Vagina (tissue), 2 donors: Measurements from ENCODE around the gene TCF7L1. TPM values are rescaled to one million over a fixed set of nuclear protein-coding genes. Genes with fewer than 3 reads are reported as not detected.

Source experiments
- DNase-seq, 2 donors: peaks; one replicate each; pipeline ENCODE4 v3.0.0-alpha.2; 2017; ENCODE audit errors: extremely low spot score in 2 of 2
- H3K27ac ChIP-seq: fragments of 200-600 bp; sonication (generic); one replicate; pipeline ENCODE4 v1.5.1; 2019
- H3K27me3 ChIP-seq: fragments of 200-600 bp; sonication (generic); one replicate; pipeline ENCODE4 v1.5.1; 2019
- H3K36me3 ChIP-seq, 2 donors: fragments of 200-600 bp; sonication (generic); one replicate each; pipeline ENCODE4 v1.5.1; 2017 to 2019
- H3K4me1 ChIP-seq: fragments of 200-600 bp; sonication (generic); one replicate; pipeline ENCODE4 v1.5.1; 2019
- H3K4me3 ChIP-seq, 2 donors: fragments of 200-600 bp; sonication (generic); 1 replicate in 1 of 2; 2 replicates in 1 of 2; pipeline ENCODE4 v1.5.1; 2016 to 2019
- H3K9me3 ChIP-seq: fragments of 200-600 bp; sonication (generic); one replicate; pipeline ENCODE4 v1.5.1; 2019
- POLR2A ChIP-seq, 2 donors: fragments of 450-650 bp; IDR thresholded peaks; one replicate each; pipeline ENCODE4 v1.6.1; 2017; ENCODE audit warnings: antibody characterized with exemption in 2 of 2, mild to moderate bottlenecking in 2 of 2, moderate library complexity in 2 of 2
- POLR2AphosphoS5 ChIP-seq, 2 donors: sonication (generic); formaldehyde crosslinking; IDR thresholded peaks; one replicate each; pipeline ENCODE4 v1.9.0; 2017; ENCODE audit warnings: antibody characterized with exemption in 2 of 2, mild to moderate bottlenecking in 2 of 2, low read depth in 1 of 2; ENCODE audit not compliant: insufficient read depth in 1 of 2
- intact Hi-C: fragments of 100-400 bp; cut with DNase I; formaldehyde crosslinking; loops from one replicate; pipeline ENCODE4 v1.15.1; 2023
- total RNA-seq: library from RNA; depleted of rRNA; stranded (reverse); fragments of >200 nt; gene quantifications from one replicate; pipeline ENCODE4 v1.2.3, GENCODE V29; 2016
- TF ChIP-seq, protein P1 (sequence below), 3 experiments: fragments of 450-650 bp in 2 of 3; fragments of 200-600 bp in 1 of 3; sonication (generic) in 1 of 3; IDR thresholded peaks; one replicate each; pipeline ENCODE4 v1.5.1; 2017 to 2019; ENCODE audit warnings: antibody characterized with exemption in 3 of 3, mild to moderate bottlenecking in 2 of 3, moderate library complexity in 2 of 3

The TCF7L1 gene
- total RNA-seq, 1 donor from 2014 or later = 8.3 TPM

DNA sequence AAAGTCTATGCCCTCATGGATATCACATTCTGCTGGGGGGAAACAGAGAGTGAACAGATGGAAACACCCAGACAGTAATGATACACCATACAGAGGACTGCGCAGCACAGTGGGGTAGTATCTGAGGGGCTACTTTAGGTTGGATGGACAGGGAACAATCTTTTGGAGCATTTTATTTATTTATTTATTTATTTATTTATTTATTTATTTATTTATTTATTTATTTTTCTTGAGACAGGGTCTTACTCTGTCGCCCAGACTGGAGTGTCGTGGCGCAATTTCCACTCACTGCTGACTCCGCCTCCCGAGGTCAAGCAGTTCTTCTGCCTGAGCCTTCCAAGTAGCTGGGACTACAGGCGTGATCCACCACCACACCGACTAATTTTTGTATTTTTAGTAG is 105.4 kb downstream of the TCF7L1 start:
- Histone ChIP-seq H3K36me3 (no peaks in the 10 kb centered on the region), H3K4me3 (no peak overlapping the region), H3K9me3 (no peaks in the 10 kb centered on the region), H3K4me1 (peaks cover 23% of the 10 kb centered on the region), H3K27ac (no peak overlapping the region), H3K27me3 (no peaks in the 10 kb centered on the region)
- TF ChIP-seq, protein P1, sequence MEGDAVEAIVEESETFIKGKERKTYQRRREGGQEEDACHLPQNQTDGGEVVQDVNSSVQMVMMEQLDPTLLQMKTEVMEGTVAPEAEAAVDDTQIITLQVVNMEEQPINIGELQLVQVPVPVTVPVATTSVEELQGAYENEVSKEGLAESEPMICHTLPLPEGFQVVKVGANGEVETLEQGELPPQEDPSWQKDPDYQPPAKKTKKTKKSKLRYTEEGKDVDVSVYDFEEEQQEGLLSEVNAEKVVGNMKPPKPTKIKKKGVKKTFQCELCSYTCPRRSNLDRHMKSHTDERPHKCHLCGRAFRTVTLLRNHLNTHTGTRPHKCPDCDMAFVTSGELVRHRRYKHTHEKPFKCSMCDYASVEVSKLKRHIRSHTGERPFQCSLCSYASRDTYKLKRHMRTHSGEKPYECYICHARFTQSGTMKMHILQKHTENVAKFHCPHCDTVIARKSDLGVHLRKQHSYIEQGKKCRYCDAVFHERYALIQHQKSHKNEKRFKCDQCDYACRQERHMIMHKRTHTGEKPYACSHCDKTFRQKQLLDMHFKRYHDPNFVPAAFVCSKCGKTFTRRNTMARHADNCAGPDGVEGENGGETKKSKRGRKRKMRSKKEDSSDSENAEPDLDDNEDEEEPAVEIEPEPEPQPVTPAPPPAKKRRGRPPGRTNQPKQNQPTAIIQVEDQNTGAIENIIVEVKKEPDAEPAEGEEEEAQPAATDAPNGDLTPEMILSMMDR (IDR thresholded peaks at IDR 0.05) = no peak
- no peak for TF ChIP-seq POLR2AphosphoS5 (IDR thresholded peaks at IDR 0.05; ENCODE audit: insufficient read depth in 1 of 2, low read depth in 1 of 2)
- no peak for TF ChIP-seq POLR2A (IDR thresholded peaks at IDR 0.05)
- intact Hi-C loops = no loop called here
- DNase-seq = no peak

DNA sequence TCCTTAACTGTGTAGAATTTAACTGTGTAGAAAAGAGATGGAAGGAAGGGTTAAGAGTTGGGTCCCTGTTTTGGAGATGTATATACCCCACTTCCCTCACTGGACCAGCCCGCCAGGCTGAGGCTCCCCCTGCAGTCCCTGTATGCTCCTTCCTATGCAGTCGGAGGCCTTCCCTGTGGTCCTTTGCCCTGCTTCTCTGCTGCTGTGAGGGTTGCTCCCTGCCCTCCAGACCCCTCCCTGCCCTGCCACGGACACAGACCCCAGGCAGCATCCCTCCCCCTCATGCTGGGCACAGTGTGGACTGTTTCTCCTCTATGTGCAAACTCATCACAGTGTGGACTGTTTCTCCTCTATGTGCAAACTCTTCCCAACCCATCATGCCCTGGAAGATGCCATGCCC is 105.9 kb downstream of the TCF7L1 start:
- Histone ChIP-seq H3K36me3 (no peaks in the 10 kb centered on the region), H3K4me3 (no peak overlapping the region), H3K4me1 (peaks cover 23% of the 10 kb centered on the region), H3K9me3 (no peaks in the 10 kb centered on the region), H3K27ac (no peak overlapping the region), H3K27me3 (no peaks in the 10 kb centered on the region)
- intact Hi-C loops = no loop called here
- TF ChIP-seq, protein P1 (IDR thresholded peaks at IDR 0.05) = no peak
- TF ChIP-seq POLR2A (IDR thresholded peaks at IDR 0.05) (no peak), POLR2AphosphoS5 (IDR thresholded peaks at IDR 0.05; ENCODE audit: insufficient read depth in 1 of 2, low read depth in 1 of 2) (no peak)
- DNase-seq = no peak

DNA sequence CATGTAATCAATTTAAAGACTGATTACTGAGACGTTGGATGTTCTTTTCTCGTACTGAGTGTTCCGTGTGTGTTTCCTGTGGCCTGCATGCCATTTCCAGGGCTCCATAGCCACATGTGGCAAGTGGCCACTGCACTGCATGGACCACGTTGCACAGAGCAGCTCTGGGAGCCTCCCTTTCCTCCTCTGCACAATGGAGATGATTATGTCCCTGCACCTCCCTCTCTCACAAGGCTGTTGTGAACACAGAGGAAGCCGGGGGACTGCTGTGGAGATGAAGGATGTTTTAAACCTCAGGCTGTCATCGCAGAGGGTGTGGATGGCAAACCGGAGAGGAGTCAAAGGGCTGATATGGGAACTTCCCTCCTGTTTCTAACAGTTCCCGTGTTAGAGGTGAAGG is 106.9 kb downstream of the TCF7L1 start:
- no peak for DNase-seq
- intact Hi-C loops = no loop called here
- Histone ChIP-seq H3K9me3 (no peaks in the 10 kb centered on the region), H3K36me3 (no peaks in the 10 kb centered on the region), H3K27me3 (no peaks in the 10 kb centered on the region), H3K4me1 (peaks cover 31% of the 10 kb centered on the region), H3K4me3 (no peak overlapping the region), H3K27ac (no peak overlapping the region)
- TF ChIP-seq, protein P1 (IDR thresholded peaks at IDR 0.05) = no peak
- no peak for TF ChIP-seq POLR2AphosphoS5 (IDR thresholded peaks at IDR 0.05; ENCODE audit: insufficient read depth in 1 of 2, low read depth in 1 of 2)
- TF ChIP-seq POLR2A (IDR thresholded peaks at IDR 0.05) = no peak

DNA sequence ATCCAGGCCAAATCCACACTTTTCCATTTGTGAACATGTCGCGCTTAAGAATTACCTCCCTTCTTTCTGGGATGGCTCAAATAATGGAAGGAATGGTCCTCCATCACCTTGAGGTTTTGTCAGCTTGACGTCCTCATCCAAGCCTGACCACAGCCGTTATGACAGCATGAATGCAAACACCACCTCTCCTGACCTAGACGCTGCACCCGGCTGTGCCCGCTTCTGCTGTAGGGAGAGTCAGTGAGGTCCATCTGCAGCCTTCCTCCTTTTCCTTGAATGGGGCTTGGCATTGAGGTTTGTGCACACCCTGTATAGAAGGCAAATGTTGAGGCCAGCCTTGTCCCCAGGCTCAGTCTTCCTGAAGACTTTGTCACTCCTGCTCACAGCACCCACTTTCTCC is 109.1 kb downstream of the TCF7L1 start:
- H3K36me3 ChIP-seq = no peaks in the 10 kb centered on the region
- H3K27ac ChIP-seq = no peak overlapping the region
- TF ChIP-seq POLR2A (IDR thresholded peaks at IDR 0.05) = no peak
- no peak for TF ChIP-seq POLR2AphosphoS5 (IDR thresholded peaks at IDR 0.05; ENCODE audit: insufficient read depth in 1 of 2, low read depth in 1 of 2)
- TF ChIP-seq, protein P1 (IDR thresholded peaks at IDR 0.05) = no peak
- DNase-seq = no peak
- no peaks in the 10 kb centered on the region for H3K27me3 ChIP-seq
- peaks cover 52% of the 10 kb centered on the region for H3K4me1 ChIP-seq
- no peaks in the 10 kb centered on the region for H3K9me3 ChIP-seq
- no peak overlapping the region for H3K4me3 ChIP-seq
- intact Hi-C loops = no loop called here

DNA sequence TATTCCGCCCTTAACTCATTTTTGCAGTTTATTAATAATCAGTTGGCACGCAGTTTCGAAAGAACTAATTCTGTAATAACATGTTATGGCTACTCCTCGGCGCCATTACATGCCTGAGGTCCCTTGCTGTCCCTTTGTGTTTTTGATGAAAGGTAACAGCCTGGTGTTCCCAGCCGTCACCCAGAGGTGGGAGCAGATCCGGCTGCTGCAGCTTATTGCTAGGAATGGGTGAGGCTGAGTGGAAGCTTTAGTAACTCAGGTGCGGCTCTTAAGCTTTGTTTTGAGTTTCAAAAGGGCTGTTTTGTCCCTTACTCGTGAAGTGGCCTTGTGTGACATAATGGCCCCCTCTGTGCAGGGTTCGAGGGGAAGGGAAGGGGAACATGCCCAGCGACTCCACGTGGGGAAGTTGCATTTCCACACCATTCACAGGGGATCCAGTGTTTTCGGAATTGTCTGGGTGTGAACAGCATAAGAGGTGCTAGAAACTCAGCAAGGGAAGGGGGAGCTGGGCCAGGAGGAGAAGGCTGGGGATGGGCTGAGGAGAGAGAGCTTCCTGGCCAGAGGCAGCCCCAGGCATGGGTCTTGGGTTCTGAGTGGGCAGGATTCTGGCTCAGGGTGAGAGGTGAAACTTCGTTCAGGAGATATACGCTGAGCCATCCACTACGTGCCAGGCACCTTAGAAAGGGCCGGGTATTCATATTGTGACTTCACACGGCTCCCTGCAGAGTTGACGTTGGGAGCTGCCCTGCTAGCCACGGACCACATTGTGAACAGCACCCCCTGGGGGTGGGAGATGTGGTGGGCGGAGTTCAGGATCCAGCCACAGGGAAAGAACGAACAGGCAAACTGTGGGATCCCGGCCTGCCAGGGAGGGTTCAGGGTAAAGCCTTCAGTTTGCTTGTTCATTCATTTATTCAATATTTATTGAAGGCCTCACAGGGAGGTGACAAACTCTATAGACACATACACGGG is 110.2 kb downstream of the TCF7L1 start:
- Histone ChIP-seq H3K9me3 (no peaks in the 10 kb centered on the region), H3K36me3 (no peaks in the 10 kb centered on the region), H3K27me3 (no peaks in the 10 kb centered on the region), H3K27ac (no peak overlapping the region), H3K4me3 (no peak overlapping the region), H3K4me1 (peaks cover 56% of the 10 kb centered on the region)
- DNase-seq = no peak
- TF ChIP-seq, protein P1 (IDR thresholded peaks at IDR 0.05) = peak in 1 of 3 experiments; percentile 28
- TF ChIP-seq POLR2AphosphoS5 (IDR thresholded peaks at IDR 0.05; ENCODE audit: insufficient read depth in 1 of 2, low read depth in 1 of 2) (no peak), POLR2A (IDR thresholded peaks at IDR 0.05) (no peak)
- intact Hi-C loops = no loop called here
